HCT116 (cell line): ENCODE data around the gene CPNE5. TPM values are rescaled to one million over a fixed set of nuclear protein-coding genes. Genes with fewer than 3 reads are reported as not detected.
A peak's percentile ranks its signal among the peaks of the same experiment; 100 is the strongest.

Source experiments
- ATAC-seq: fragments of 200-7000 bp; cut with Tn5 transposase; 2 replicates; pipeline ENCODE4 v1.9.1; 2020; ENCODE audit warnings: mild to moderate bottlenecking, moderate library complexity
- BruUV-seq: library from RNA; stranded (reverse); fragments of 400-500 nt; replicated peaks from 2 replicates; lab custom pipeline; 2021; lab: Mats Ljungman, UMichigan
- CTCF ChIA-PET: fragments of 300-600 bp; sonication (Branson Sonifier 250); formaldehyde crosslinking; loops from one replicate; lab custom pipeline; 2021; ENCODE audit warnings: antibody characterized with exemption; lab: Charles Lee
- POLR2A ChIA-PET: fragments of 300-600, 350-600 bp; sonication (Branson Sonifier 250); formaldehyde crosslinking; loops from one replicate; lab custom pipeline; 2021; ENCODE audit warnings: antibody characterized with exemption; lab: Charles Lee
- RAD21 ChIA-PET, 2 experiments: fragments of 300-600 bp; sonication (Branson Sonifier 250); formaldehyde crosslinking; loops; one replicate each; lab custom pipeline; 2023; ENCODE audit warnings: low total read pairs in 2 of 2; ENCODE audit not compliant: uncharacterized antibody in 2 of 2, unreplicated experiment in 2 of 2, low non-redundant PET in 1 of 2; lab: Charles Lee
- DNase-seq: peaks from one replicate; pipeline ENCODE4 v3.0.0-alpha.2; 2010; ENCODE audit warnings: low read depth, low spot score
- H2AFZ ChIP-seq: fragments of 200-600 bp; shearing (Covaris generic), sonication (generic); 2 replicates; pipeline ENCODE4 v1.6.1; 2017; ENCODE audit warnings: low read depth, mixed run types, mixed read lengths, antibody characterized with exemption, low read length; ENCODE audit not compliant: poor library complexity, severe bottlenecking
- H3K27ac ChIP-seq: 2 replicates; pipeline ENCODE4 v1.5.1; 2012; ENCODE audit warnings: low read depth, low read length
- H3K27me3 ChIP-seq: fragments of 200-600 bp; sonication (generic); 2 replicates; pipeline ENCODE4 v1.6.1; 2016; ENCODE audit warnings: mixed run types, low read length, mixed read lengths; ENCODE audit not compliant: insufficient read depth
- H3K36me3 ChIP-seq, 2 experiments: fragments of 200-500 bp in 1 of 2; fragments of 200-600 bp in 1 of 2; sonication (Bioruptor generic) in 1 of 2; sonication (generic) in 1 of 2; 2 replicates each; pipeline versions ENCODE4 v1.5.1 to v1.6.1; 2014 to 2016; ENCODE audit warnings: low read length in 2 of 2, inconsistent platforms in 1 of 2, mixed read lengths in 1 of 2, mixed run types in 1 of 2; ENCODE audit not compliant: insufficient read depth in 2 of 2, control insufficient read depth in 1 of 2
- H3K4me1 ChIP-seq, 2 experiments: fragments of 200-600 bp in 1 of 2; sonication (generic) in 1 of 2; 2 replicates each; pipeline versions ENCODE4 v1.5.1 to v1.6.1; 2012 to 2017; ENCODE audit warnings: low read length in 2 of 2, inconsistent platforms in 1 of 2, mild to moderate bottlenecking in 1 of 2, mixed read lengths in 1 of 2, mixed run types in 1 of 2, moderate library complexity in 1 of 2; ENCODE audit not compliant: insufficient read depth in 2 of 2, control insufficient read depth in 1 of 2
- H3K4me2 ChIP-seq: fragments of 200-600 bp; sonication (generic); 2 replicates; pipeline ENCODE4 v1.6.1; 2017; ENCODE audit warnings: mixed run types, low read length, mixed read lengths
- H3K4me3 ChIP-seq, 2 experiments: fragments of 200-600 bp in 1 of 2; sonication (generic) in 1 of 2; replicated peaks in 1 of 2; 2 replicates each; pipeline ENCODE4 v1.5.1; 2011 to 2016; ENCODE audit warnings: low read length in 2 of 2, control low read depth in 1 of 2, low read depth in 1 of 2, mild to moderate bottlenecking in 1 of 2, mixed read lengths in 1 of 2, mixed run types in 1 of 2
- H3K79me2 ChIP-seq: fragments of 200-600 bp; sonication (generic); 2 replicates; pipeline ENCODE4 v1.6.1; 2017; ENCODE audit warnings: mild to moderate bottlenecking, mixed run types, low read length, moderate library complexity, mixed read lengths; ENCODE audit not compliant: insufficient read depth
- H3K9ac ChIP-seq: fragments of 200-600 bp; sonication (generic); 2 replicates; pipeline ENCODE4 v1.6.1; 2016; ENCODE audit warnings: low read length, mixed read lengths
- H3K9me2 ChIP-seq: fragments of 200-600 bp; sonication (generic), shearing (Covaris generic); 2 replicates; pipeline ENCODE4 v1.6.1; 2017; ENCODE audit warnings: mixed run types, mild to moderate bottlenecking, moderate library complexity; ENCODE audit not compliant: insufficient read depth
- H3K9me3 ChIP-seq, 2 experiments: fragments of 200-500 bp in 1 of 2; fragments of 200-600 bp in 1 of 2; sonication (Bioruptor generic) in 1 of 2; sonication (generic) in 1 of 2; 2 replicates each; pipeline ENCODE4 v1.6.1; 2014 to 2017; ENCODE audit warnings: low read length in 2 of 2, mixed read lengths in 2 of 2, inconsistent platforms in 1 of 2, low read depth in 1 of 2, mild to moderate bottlenecking in 1 of 2, mixed run types in 1 of 2, moderate library complexity in 1 of 2; ENCODE audit not compliant: control insufficient read depth in 1 of 2, insufficient read depth in 1 of 2
- H4K20me1 ChIP-seq: fragments of 200-600 bp; sonication (generic), shearing (Covaris generic); 2 replicates; pipeline ENCODE4 v1.6.1; 2017; ENCODE audit warnings: mixed run types, mild to moderate bottlenecking, moderate library complexity; ENCODE audit not compliant: insufficient read depth
- CEBPB ChIP-seq: IDR thresholded peaks from 2 replicates; pipeline ENCODE4 v1.6.1; 2012; ENCODE audit warnings: low read depth
- CTCF ChIP-seq, 3 experiments: fragments of 200-600 bp in 1 of 3; sonication (generic) in 1 of 3; IDR thresholded peaks in 2 of 3; conservative IDR thresholded peaks in 1 of 3; 2 replicates each; pipeline ENCODE4 v1.5.1; 2012 to 2017; ENCODE audit warnings: low read depth in 2 of 3, low read length in 2 of 3, antibody characterized with exemption in 1 of 3, borderline replicate concordance in 1 of 3, control low read depth in 1 of 3, mild to moderate bottlenecking in 1 of 3, mixed read lengths in 1 of 3, mixed run types in 1 of 3, moderate library complexity in 1 of 3; ENCODE audit not compliant: insufficient read depth in 1 of 3
- EGR1 ChIP-seq: IDR thresholded peaks from 2 replicates; pipeline ENCODE4 v1.6.1; 2012; ENCODE audit warnings: low read depth
- ELF1 ChIP-seq: IDR thresholded peaks from 2 replicates; pipeline ENCODE4 v1.6.1; 2012; ENCODE audit warnings: low read depth, borderline replicate concordance
- FOSL1 ChIP-seq: IDR thresholded peaks from 2 replicates; pipeline ENCODE4 v1.6.1; 2012; ENCODE audit warnings: low read depth
- JUND ChIP-seq: IDR thresholded peaks from 2 replicates; pipeline ENCODE4 v1.6.1; 2012
- MAX ChIP-seq: IDR thresholded peaks from 2 replicates; pipeline ENCODE4 v1.6.1; 2012
- ZFX ChIP-seq: fragments of 450-650 bp; IDR thresholded peaks from 2 replicates; pipeline ENCODE4 v1.6.1; 2017
- intact Hi-C: fragments of 100-400 bp; cut with micrococcal nuclease; formaldehyde crosslinking; loops from 2 replicates; pipeline ENCODE4 v1.10.0; 2022
- total RNA-seq: library from RNA; stranded (reverse); gene quantifications from one replicate; pipeline ENCODE4 v1.2.1, GENCODE V29; 2021; ENCODE audit not compliant: unreplicated experiment

CPNE5 gene
- total RNA-seq, 1 experiment from 2014 or later = not detected

GRCh38 chr6:36839749-36840431, 646 bp upstream of the CPNE5 start:
- no peaks in the 10 kb centered on the region for H3K36me3 ChIP-seq
- no peak overlapping the region for H3K9ac ChIP-seq
- H3K79me2 ChIP-seq = no peaks in the 10 kb centered on the region
- no peaks in the 10 kb centered on the region for H3K9me2 ChIP-seq
- H3K27me3 ChIP-seq = peaks cover 10% of the 10 kb centered on the region; the same call in 1 of the 2 replicates
- BruUV-seq = no TSS peak
- H2AFZ ChIP-seq = no peak overlapping the region
- TF ChIP-seq CTCF (IDR thresholded peaks at IDR 0.05 in 2 of 3, conservative IDR thresholded peaks at IDR 0.05 in 1 of 3; ENCODE audit: borderline replicate concordance in 1 of 3, insufficient read depth in 1 of 3, low read depth in 2 of 3, low read length in 2 of 3) (peak in 2 of 3 experiments; percentile 26 to 31; a peak in 4 of 6 replicates), FOSL1 (no peak), EGR1 (no peak)
- DNase-seq (peak; percentile 4), ATAC-seq (peak; percentile 86)
- RAD21 ChIA-PET = no interaction called here
- H3K27ac ChIP-seq = no peak overlapping the region; the same call in 1 of the 2 replicates
- H3K4me1 ChIP-seq = peaks cover 0 to 7% of the 10 kb centered on the region in 2 experiments; a peak in 1 of 4 replicates
- POLR2A ChIA-PET = no interaction called here
- CTCF ChIA-PET = no interaction called here
- peak overlapping the region; percentile 41 for H3K4me2 ChIP-seq
- peak overlapping the region; percentile 7 to 20; a peak in 1 of 4 replicates for H3K4me3 ChIP-seq
- no peaks in the 10 kb centered on the region for H4K20me1 ChIP-seq
- intact Hi-C loops = no loop called here
- H3K9me3 ChIP-seq = no peaks in the 10 kb centered on the region

GRCh38 chr6:36837686-36838085, 1.6 kb downstream of the CPNE5 start:
- H3K4me1 ChIP-seq = peaks cover 0 to 7% of the 10 kb centered on the region in 2 experiments; a peak in 1 of 4 replicates
- H3K4me3 ChIP-seq = no peak overlapping the region
- TF ChIP-seq CEBPB (no peak), ELF1 (no peak), MAX (no peak), ZFX (no peak), JUND (no peak)
- no TSS peak for BruUV-seq
- intact Hi-C loops = no loop called here
- no peak overlapping the region for H3K9ac ChIP-seq
- ChIA-PET POLR2A (no interaction called here), RAD21 (no interaction called here), CTCF (interaction anchor here (1.6 kb wide), 1 partner anchor 14 kb away, joined by 4 read pairs; no protein-coding TSS in a partner anchor)
- H3K27me3 ChIP-seq = peaks cover 10% of the 10 kb centered on the region; the same call in 1 of the 2 replicates
- H3K9me2 ChIP-seq = no peaks in the 10 kb centered on the region
- H3K4me2 ChIP-seq = no peak overlapping the region
- H3K9me3 ChIP-seq = no peaks in the 10 kb centered on the region
- no peak for DNase-seq
- no peaks in the 10 kb centered on the region for H4K20me1 ChIP-seq
- no peak for ATAC-seq
- no peaks in the 10 kb centered on the region for H3K36me3 ChIP-seq
- no peak overlapping the region for H2AFZ ChIP-seq
- H3K27ac ChIP-seq = no peak overlapping the region
- no peaks in the 10 kb centered on the region for H3K79me2 ChIP-seq
